ENCODE results near the gene PXN.
"Not testable (repeated sequence)": the region's sequence is repeated elsewhere in the genome, so short reads cannot be mapped to it uniquely, and the experiment has no call there.

The PXN gene

GRCh38 chr12:120261951-120262851, 3.3 kb downstream of the PXN start:
- DNase-seq: peak; percentile 73

GRCh38 chr12:120260607-120261006, 4.9 kb downstream of the PXN start:
- no peak for DNase-seq

DNA sequence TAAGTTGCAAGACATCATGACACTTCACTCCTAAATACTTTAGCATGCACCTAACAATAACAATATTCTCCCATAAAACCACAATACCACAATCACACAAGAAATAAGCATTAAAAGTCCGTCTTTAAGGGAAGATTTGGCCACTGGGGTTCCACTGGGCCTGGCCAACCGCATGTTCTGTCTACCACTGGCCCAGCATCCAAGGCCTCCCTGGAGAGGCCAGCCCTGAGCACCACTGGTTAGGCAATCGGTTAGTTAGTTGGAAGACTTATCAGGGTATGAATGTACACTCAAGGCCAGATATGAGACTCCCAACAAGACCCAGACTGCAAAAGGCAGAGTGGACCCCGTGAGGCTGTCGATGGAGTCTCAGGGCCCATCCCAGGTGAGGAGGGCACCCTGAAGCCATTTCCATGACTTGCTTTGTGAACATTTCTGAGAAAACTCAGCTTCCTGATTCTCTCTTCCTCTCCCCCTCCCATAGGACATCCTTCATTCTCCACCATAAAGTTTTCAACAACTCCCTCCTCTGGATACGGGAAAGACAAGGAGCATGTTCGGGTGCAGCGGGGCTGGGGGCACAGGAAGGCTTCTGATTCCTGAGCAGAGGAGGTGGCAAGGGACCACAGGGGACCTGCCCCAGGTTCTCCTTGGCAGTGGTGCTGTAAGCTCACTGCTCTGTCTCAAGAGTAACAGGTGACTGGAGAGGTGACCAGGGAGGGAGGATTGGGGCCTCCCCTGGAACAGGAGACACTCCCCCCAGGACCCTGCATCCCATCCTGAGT, 5.9 kb downstream of the PXN start:
- DNase-seq: no peak

DNA sequence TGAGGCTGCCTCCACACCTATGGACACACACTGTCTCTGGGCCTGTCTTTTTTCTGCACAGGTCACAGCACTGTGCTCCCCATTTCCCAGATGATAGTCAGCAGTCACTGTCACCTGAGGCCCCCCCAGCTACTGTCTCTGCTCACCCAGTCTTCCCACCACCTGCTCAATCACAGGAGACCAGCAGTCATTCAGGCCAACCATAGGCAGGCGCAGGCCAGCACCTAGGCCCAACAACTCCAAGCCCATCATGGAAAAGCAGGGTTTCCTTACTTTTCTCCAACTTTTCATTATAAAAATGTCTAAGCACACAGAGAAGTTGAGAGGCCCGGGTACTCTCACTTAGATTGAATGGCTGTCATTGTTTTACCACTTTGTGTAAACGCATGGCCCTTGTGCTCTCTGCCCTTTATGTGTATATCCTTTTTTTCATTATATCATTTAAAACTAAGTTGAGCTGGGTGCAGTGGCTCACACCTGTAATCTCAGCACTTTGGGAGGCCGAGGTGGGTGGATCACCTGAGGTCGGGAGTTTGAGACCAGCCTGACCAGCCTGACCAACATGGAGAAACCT, 7.1 kb downstream of the PXN start:
- no peak for DNase-seq

DNA sequence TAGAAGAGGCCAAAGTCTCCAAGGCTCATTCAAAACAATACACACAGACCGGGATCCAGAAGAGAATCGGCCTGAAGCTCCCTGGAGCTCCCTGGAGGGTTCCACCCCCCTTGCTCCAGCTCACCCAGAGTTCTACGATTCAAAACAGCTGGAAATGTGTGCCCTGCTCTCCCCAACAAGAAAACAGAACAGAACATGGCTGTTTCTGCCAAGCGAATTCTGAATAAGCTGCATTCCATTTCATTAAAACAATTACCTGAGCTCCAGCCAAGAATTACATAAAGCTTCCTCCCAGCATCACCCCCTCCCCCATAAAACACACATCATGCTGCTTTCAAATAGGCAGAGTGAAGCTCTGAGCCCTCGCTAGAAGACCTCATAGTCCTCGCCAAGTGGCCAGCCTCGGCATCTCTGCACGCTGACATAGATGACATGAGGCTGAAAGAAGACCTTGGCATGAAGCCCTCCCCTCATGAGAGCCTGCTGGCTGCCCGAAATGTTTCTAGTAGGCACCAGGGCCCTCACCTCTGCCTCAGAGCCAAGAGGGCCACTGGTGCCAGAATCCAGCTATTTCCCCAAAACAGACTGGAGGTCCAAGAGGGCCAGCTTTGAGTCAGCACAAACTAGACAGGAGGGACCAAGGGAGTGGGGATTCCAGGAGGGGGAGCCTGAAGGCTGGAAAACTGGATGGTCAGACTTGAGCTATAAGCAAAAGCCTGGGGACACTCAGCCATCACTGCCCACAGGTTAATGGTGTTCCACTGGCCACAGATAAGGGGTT, 8.3 kb downstream of the PXN start:
- peak; percentile 91 for DNase-seq

DNA sequence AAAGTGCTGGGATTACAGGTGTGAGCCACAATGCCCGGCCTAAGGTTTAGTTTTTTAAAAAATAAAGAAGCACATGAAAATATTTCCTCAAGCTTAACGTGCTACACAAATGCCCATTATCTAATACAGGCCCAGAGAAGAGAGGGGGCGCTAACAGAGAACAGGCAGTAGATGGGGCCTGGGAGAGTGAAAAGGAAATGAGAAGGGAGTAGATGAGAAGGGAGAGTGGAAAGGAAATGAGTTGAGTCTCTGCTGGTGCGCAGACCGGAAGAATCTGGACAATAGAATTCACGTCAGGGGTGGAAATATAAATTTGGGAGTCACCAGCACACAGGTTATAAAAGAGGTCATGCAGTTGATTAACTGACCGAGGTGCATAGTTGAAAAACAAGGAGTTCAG, 10.7 kb downstream of the PXN start:
- DNase-seq: no peak

GRCh38 chr12:120253313-120253712, 12.2 kb downstream of the PXN start:
- not testable (repeated sequence) for DNase-seq

- DNase-seq: no peak
Measured at GRCh38 chr12:120252071-120252906, 13.2 kb downstream of the PXN start.

DNA sequence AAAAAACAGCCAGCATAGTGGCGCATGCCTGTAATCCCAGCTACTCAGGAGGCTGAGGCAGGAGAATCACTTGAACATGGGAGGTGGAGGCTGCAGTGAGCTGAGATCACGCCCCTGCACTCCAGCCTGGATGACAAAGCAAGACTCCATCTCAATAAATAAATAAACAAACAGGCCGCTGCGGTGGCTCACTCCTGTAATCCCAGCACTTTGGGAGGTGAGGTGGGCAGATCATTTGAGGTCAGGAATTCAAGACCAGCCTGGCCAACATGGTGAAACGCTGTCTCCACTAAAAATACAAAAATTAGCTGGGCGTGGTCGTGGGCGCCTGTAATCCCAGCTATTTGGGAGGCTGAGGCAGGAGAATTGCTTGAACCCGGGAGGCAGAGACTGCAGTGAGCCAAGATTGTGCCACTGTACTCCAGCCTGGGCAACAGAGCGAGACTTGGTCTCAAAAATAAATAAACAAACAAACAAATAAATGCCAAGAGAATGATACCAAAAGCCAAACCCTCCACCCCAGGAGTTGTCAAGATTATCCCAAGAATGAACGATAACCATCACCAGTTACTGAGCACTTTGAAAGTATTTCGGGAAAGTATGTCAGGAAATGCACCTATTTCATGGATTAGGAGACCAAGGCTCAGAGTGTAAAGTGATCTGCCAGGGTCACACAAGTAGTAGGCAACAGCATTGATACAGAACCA, 14.0 kb downstream of the PXN start:
- DNase-seq: not testable (repeated sequence)

GRCh38 chr12:120249875-120250795, 15.4 kb downstream of the PXN start:
- no peak for DNase-seq

DNA sequence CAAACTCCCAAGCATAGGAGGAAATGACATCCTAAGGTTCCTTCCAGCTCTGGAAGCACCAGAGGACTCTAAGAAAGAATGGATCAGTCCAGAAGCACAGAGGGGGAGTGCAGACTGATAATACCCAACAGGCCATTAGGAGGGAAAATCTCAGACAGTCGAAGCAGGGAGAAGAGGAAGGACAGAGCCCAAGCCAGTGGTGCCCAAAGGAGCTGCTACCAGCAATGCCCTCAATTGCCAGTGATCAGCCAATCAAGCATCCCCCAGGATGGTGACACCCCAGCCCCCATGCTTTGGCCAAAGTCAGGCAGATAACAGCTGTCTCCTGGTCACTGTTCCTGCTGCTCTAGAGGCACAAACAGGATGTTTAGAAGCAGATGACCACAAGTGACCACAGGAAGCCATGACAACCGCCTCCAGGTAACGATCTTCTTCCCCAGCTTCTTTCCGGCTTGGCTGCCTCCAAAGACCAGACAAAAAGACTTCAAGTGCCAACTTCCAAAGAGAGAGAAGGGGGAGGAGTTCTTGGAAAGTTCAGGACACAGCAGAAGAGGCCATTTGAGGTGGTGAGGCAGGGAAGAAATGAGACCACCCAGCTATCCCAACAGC, 16.2 kb downstream of the PXN start:
- no peak for DNase-seq

GRCh38 chr12:120247621-120248030, 17.9 kb downstream of the PXN start:
- DNase-seq: peak; percentile 88

DNA sequence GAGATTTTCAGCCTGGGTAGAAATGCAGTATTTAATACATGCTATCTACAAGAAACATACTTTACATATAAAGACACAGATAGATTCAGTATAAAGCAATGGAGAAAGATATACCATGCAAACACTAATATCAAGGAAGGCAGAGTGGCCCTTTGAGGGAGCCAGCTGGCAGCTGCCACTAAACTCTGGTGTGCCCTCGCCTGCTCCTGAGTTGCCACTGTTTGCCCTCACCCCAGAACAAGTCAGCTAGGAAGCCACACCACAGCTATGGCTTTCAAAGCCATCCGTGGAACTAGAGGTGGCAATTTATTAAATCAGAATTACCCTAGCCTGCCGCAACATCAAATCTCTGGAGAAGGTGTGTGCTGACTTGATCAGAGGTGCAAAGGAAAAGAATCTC, 18.3 kb downstream of the PXN start:
- DNase-seq: no peak

DNA sequence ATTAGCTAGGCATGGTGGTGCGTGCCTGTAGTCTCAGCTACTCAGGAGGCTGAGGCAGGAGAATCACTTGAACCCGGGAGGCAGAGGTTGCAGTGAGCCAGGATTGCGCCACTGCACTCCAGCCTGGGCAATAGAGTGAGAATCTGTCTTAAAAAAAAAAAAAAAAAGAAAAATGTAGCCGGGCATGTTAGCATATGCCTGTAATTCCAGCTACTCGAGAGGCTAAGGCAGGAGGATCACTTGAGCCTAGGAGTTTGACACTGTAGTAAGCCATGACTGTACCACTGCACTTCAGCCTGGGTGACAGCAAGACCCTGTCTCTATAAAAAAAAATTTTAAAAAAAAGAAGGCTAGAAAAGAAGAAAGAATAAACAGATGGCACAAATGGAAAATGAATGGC, 18.8 kb downstream of the PXN start:
- DNase-seq: not testable (repeated sequence)

GRCh38 chr12:120242971-120243699, 22.4 kb downstream of the PXN start:
- DNase-seq: no peak

- no peak for DNase-seq
Measured at GRCh38 chr12:120242275-120242799, 23.2 kb downstream of the PXN start.

DNA sequence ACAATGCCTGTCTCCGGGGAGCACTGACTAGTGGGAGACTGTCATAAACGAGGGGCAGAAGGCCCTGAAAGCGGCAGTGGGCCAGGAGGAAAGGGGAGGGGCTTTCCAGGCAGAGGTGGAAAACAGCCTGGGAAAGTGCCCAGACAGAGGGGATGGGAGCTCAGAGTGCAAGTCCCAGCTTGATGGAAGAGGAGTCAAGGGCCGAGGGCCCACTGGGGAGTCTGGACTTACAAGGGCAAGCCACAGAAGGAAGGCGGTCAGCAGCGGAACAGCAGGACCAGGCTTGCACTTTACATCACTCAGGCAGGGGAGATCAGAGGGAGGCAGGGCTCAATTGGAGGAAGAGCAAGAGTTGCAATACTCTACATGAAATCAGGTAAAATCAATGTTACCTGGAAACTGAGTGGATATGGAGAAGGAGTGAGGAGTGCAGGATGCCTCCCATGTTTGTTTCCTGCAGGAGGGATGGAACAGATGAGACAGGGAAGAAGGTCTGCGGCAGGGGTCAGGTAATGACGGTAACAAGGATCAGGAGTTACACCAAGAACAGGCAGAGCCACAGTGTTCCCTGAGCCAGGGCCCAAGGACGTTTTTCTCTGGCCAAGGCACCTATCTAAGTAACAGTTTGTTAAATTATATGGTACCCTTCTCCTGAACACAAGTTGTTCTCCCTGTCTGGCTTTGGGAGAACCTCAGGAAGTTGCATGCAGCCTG, 23.8 kb downstream of the PXN start:
- DNase-seq: no peak

DNA sequence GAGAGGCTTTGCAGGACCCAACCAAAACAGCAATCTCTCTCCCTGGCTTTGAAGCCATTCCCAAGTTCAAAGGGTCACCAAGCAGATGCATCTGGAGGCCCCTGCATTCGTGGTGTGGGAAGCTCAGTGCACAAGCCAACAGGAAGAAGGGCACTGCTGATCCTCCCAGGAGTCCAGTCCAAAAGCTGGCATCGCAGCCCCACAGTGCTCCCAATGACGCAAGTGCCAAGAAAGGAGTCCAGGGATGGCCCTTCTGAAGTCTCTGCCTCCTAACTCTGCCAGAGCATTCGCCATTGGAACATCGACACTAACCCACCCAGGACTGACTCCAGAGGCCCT, 25.1 kb downstream of the PXN start:
- DNase-seq: no peak

Measured in EL (cell line).